HG03575 (cell line): ENCODE results near the gene EIF4G3.

ENCODE experiments used
- ATAC-seq: cut with Tn5 transposase; IDR thresholded peaks from one replicate; pipeline ENCODE4 v1.9.1; 2021; ENCODE audit not compliant: unreplicated experiment, insufficient number of reproducible peaks, low FRiP score; ENCODE audit errors: extremely low read depth

The EIF4G3 gene

GRCh38 chr1:20763417-20763816 lies 413.3 kb downstream of the EIF4G3 start:
- no peak for ATAC-seq

- no peak for ATAC-seq
Measured at GRCh38 chr1:20760322-20760721, 416.4 kb downstream of the EIF4G3 start.
